ENCODE measurements around the gene OCLN.
"Not testable (repeated sequence)": the region's sequence is repeated elsewhere in the genome, so short reads cannot be mapped to it uniquely, and the experiment has no call there.

OCLN gene

GRCh38 chr5:69466375-69466774, 26.2 kb upstream of the OCLN start:
- not testable (repeated sequence) for H3K4me1 ChIP-seq (ENCODE audit: control insufficient read depth, insufficient read depth, low read length); H3K9me3 ChIP-seq (ENCODE audit: control insufficient read depth in 2 of 2, low read length in 2 of 2); H3K36me3 ChIP-seq (ENCODE audit: control insufficient read depth in 2 of 2, insufficient read depth in 2 of 2, low read length in 2 of 2); H3K27me3 ChIP-seq (ENCODE audit: control insufficient read depth in 1 of 2, insufficient read depth in 2 of 2, low read length in 2 of 2); H3K4me3 ChIP-seq (ENCODE audit: low read length in 2 of 2); H3K9ac ChIP-seq (ENCODE audit: low read length in 2 of 2); H3K27ac ChIP-seq (ENCODE audit: low read length)

- peaks cover 0 to 2% of the 10 kb centered on the region in 2 donors for H3K9me3 ChIP-seq (ENCODE audit: control insufficient read depth in 2 of 2, low read length in 2 of 2)
- no peak overlapping the region for H3K4me3 ChIP-seq (ENCODE audit: low read length in 2 of 2)
- no peak overlapping the region for H3K9ac ChIP-seq (ENCODE audit: low read length in 2 of 2)
- no peaks in the 10 kb centered on the region for H3K4me1 ChIP-seq (ENCODE audit: control insufficient read depth, insufficient read depth, low read length)
- H3K27me3 ChIP-seq (ENCODE audit: control insufficient read depth in 1 of 2, insufficient read depth in 2 of 2, low read length in 2 of 2): no peaks in the 10 kb centered on the region
- H3K36me3 ChIP-seq (ENCODE audit: control insufficient read depth in 2 of 2, insufficient read depth in 2 of 2, low read length in 2 of 2): no peaks in the 10 kb centered on the region
- no peak overlapping the region for H3K27ac ChIP-seq (ENCODE audit: low read length)
Measured at GRCh38 chr5:69467442-69468225, 25.0 kb upstream of the OCLN start.

- Histone ChIP-seq H3K9ac (ENCODE audit: low read length in 2 of 2) (no peak overlapping the region), H3K36me3 (ENCODE audit: control insufficient read depth in 2 of 2, insufficient read depth in 2 of 2, low read length in 2 of 2) (no peaks in the 10 kb centered on the region), H3K27me3 (ENCODE audit: control insufficient read depth in 1 of 2, insufficient read depth in 2 of 2, low read length in 2 of 2) (no peaks in the 10 kb centered on the region), H3K4me1 (ENCODE audit: control insufficient read depth, insufficient read depth, low read length) (no peaks in the 10 kb centered on the region), H3K9me3 (ENCODE audit: control insufficient read depth in 2 of 2, low read length in 2 of 2) (peaks cover 0 to 2% of the 10 kb centered on the region in 2 donors), H3K27ac (ENCODE audit: low read length) (no peak overlapping the region), H3K4me3 (ENCODE audit: low read length in 2 of 2) (no peak overlapping the region)
Measured at GRCh38 chr5:69468631-69469030, 24.0 kb upstream of the OCLN start.

- not testable (repeated sequence) for H3K4me3 ChIP-seq (ENCODE audit: low read length in 2 of 2); H3K4me1 ChIP-seq (ENCODE audit: control insufficient read depth, insufficient read depth, low read length); H3K27me3 ChIP-seq (ENCODE audit: control insufficient read depth in 1 of 2, insufficient read depth in 2 of 2, low read length in 2 of 2)
Measured at GRCh38 chr5:69471516-69471915, 21.1 kb upstream of the OCLN start.

GRCh38 chr5:69472535-69473143, 20.0 kb upstream of the OCLN start:
- not testable (repeated sequence) for H3K36me3 ChIP-seq (ENCODE audit: control insufficient read depth in 2 of 2, insufficient read depth in 2 of 2, low read length in 2 of 2); H3K9me3 ChIP-seq (ENCODE audit: control insufficient read depth in 2 of 2, low read length in 2 of 2); H3K27me3 ChIP-seq (ENCODE audit: control insufficient read depth in 1 of 2, insufficient read depth in 2 of 2, low read length in 2 of 2); H3K27ac ChIP-seq (ENCODE audit: low read length); H3K9ac ChIP-seq (ENCODE audit: low read length in 2 of 2); H3K4me1 ChIP-seq (ENCODE audit: control insufficient read depth, insufficient read depth, low read length); H3K4me3 ChIP-seq (ENCODE audit: low read length in 2 of 2)

More at GRCh38 chr5:69471516-69471915, 21.1 kb upstream of the OCLN start:
- H3K9me3 ChIP-seq (ENCODE audit: control insufficient read depth in 2 of 2, low read length in 2 of 2); H3K36me3 ChIP-seq (ENCODE audit: control insufficient read depth in 2 of 2, insufficient read depth in 2 of 2, low read length in 2 of 2); H3K9ac ChIP-seq (ENCODE audit: low read length in 2 of 2); H3K27ac ChIP-seq (ENCODE audit: low read length): not testable (repeated sequence)

GRCh38 chr5:69477170-69477569, 15.4 kb upstream of the OCLN start:
- Histone ChIP-seq H3K27ac (ENCODE audit: low read length) (no peak overlapping the region), H3K27me3 (ENCODE audit: control insufficient read depth in 1 of 2, insufficient read depth in 2 of 2, low read length in 2 of 2) (no peaks in the 10 kb centered on the region), H3K36me3 (ENCODE audit: control insufficient read depth in 2 of 2, insufficient read depth in 2 of 2, low read length in 2 of 2) (no peaks in the 10 kb centered on the region), H3K4me3 (ENCODE audit: low read length in 2 of 2) (no peak overlapping the region), H3K9me3 (ENCODE audit: control insufficient read depth in 2 of 2, low read length in 2 of 2) (no peaks in the 10 kb centered on the region), H3K4me1 (ENCODE audit: control insufficient read depth, insufficient read depth, low read length) (no peaks in the 10 kb centered on the region), H3K9ac (ENCODE audit: low read length in 2 of 2) (no peak overlapping the region)

GRCh38 chr5:69478296-69478695, 14.3 kb upstream of the OCLN start:
- H3K36me3 ChIP-seq (ENCODE audit: control insufficient read depth in 2 of 2, insufficient read depth in 2 of 2, low read length in 2 of 2); H3K9me3 ChIP-seq (ENCODE audit: control insufficient read depth in 2 of 2, low read length in 2 of 2); H3K4me3 ChIP-seq (ENCODE audit: low read length in 2 of 2); H3K27me3 ChIP-seq (ENCODE audit: control insufficient read depth in 1 of 2, insufficient read depth in 2 of 2, low read length in 2 of 2); H3K4me1 ChIP-seq (ENCODE audit: control insufficient read depth, insufficient read depth, low read length); H3K27ac ChIP-seq (ENCODE audit: low read length); H3K9ac ChIP-seq (ENCODE audit: low read length in 2 of 2): not testable (repeated sequence)

GRCh38 chr5:69484891-69485290, 7.7 kb upstream of the OCLN start:
- no peaks in the 10 kb centered on the region for H3K27me3 ChIP-seq (ENCODE audit: control insufficient read depth in 1 of 2, insufficient read depth in 2 of 2, low read length in 2 of 2)
- no peak overlapping the region for H3K4me3 ChIP-seq (ENCODE audit: low read length in 2 of 2)
- no peak overlapping the region for H3K27ac ChIP-seq (ENCODE audit: low read length)

GRCh38 chr5:69485471-69485870, 7.1 kb upstream of the OCLN start:
- no peak overlapping the region for H3K27ac ChIP-seq (ENCODE audit: low read length)
- no peaks in the 10 kb centered on the region for H3K9me3 ChIP-seq (ENCODE audit: control insufficient read depth in 2 of 2, low read length in 2 of 2)
- no peaks in the 10 kb centered on the region for H3K36me3 ChIP-seq (ENCODE audit: control insufficient read depth in 2 of 2, insufficient read depth in 2 of 2, low read length in 2 of 2)
- H3K4me1 ChIP-seq (ENCODE audit: control insufficient read depth, insufficient read depth, low read length): no peaks in the 10 kb centered on the region
- no peaks in the 10 kb centered on the region for H3K27me3 ChIP-seq (ENCODE audit: control insufficient read depth in 1 of 2, insufficient read depth in 2 of 2, low read length in 2 of 2)
- no peak overlapping the region for H3K9ac ChIP-seq (ENCODE audit: low read length in 2 of 2)
- no peak overlapping the region for H3K4me3 ChIP-seq (ENCODE audit: low read length in 2 of 2)

More at GRCh38 chr5:69484891-69485290, 7.7 kb upstream of the OCLN start:
- no peaks in the 10 kb centered on the region for H3K36me3 ChIP-seq (ENCODE audit: control insufficient read depth in 2 of 2, insufficient read depth in 2 of 2, low read length in 2 of 2)
- H3K9me3 ChIP-seq (ENCODE audit: control insufficient read depth in 2 of 2, low read length in 2 of 2): no peaks in the 10 kb centered on the region
- no peaks in the 10 kb centered on the region for H3K4me1 ChIP-seq (ENCODE audit: control insufficient read depth, insufficient read depth, low read length)
- H3K9ac ChIP-seq (ENCODE audit: low read length in 2 of 2): no peak overlapping the region

- Histone ChIP-seq H3K4me1 (ENCODE audit: control insufficient read depth, insufficient read depth, low read length) (peaks cover 17% of the 10 kb centered on the region), H3K27ac (ENCODE audit: low read length) (no peak overlapping the region), H3K9ac (ENCODE audit: low read length in 2 of 2) (no peak overlapping the region)
Measured at GRCh38 chr5:69489246-69489645, 3.3 kb upstream of the OCLN start.

GRCh38 chr5:69491027-69491426, 1.6 kb upstream of the OCLN start:
- Histone ChIP-seq H3K36me3 (ENCODE audit: control insufficient read depth in 2 of 2, insufficient read depth in 2 of 2, low read length in 2 of 2) (no peaks in the 10 kb centered on the region), H3K27ac (ENCODE audit: low read length) (no peak overlapping the region)

More at GRCh38 chr5:69489246-69489645, 3.3 kb upstream of the OCLN start:
- Histone ChIP-seq H3K4me3 (ENCODE audit: low read length in 2 of 2) (no peak overlapping the region), H3K36me3 (ENCODE audit: control insufficient read depth in 2 of 2, insufficient read depth in 2 of 2, low read length in 2 of 2) (no peaks in the 10 kb centered on the region), H3K27me3 (ENCODE audit: control insufficient read depth in 1 of 2, insufficient read depth in 2 of 2, low read length in 2 of 2) (peaks cover 16 to 24% of the 10 kb centered on the region in 2 donors), H3K9me3 (ENCODE audit: control insufficient read depth in 2 of 2, low read length in 2 of 2) (no peaks in the 10 kb centered on the region)

More at GRCh38 chr5:69491027-69491426, 1.6 kb upstream of the OCLN start:
- Histone ChIP-seq H3K27me3 (ENCODE audit: control insufficient read depth in 1 of 2, insufficient read depth in 2 of 2, low read length in 2 of 2) (peaks cover 21 to 38% of the 10 kb centered on the region in 2 donors), H3K9ac (ENCODE audit: low read length in 2 of 2) (no peak overlapping the region), H3K4me3 (ENCODE audit: low read length in 2 of 2) (no peak overlapping the region), H3K9me3 (ENCODE audit: control insufficient read depth in 2 of 2, low read length in 2 of 2) (no peaks in the 10 kb centered on the region), H3K4me1 (ENCODE audit: control insufficient read depth, insufficient read depth, low read length) (peaks cover 17% of the 10 kb centered on the region)

All from stomach smooth muscle (tissue), 2 donors.